HG03342 (cell line): Measurements from ENCODE around the gene RNF167.

Source experiments
- ATAC-seq: cut with Tn5 transposase; IDR thresholded peaks from one replicate; pipeline ENCODE4 v1.9.1; 2021; ENCODE audit warnings: mild to moderate bottlenecking, moderate library complexity; ENCODE audit not compliant: unreplicated experiment

The RNF167 gene

DNA sequence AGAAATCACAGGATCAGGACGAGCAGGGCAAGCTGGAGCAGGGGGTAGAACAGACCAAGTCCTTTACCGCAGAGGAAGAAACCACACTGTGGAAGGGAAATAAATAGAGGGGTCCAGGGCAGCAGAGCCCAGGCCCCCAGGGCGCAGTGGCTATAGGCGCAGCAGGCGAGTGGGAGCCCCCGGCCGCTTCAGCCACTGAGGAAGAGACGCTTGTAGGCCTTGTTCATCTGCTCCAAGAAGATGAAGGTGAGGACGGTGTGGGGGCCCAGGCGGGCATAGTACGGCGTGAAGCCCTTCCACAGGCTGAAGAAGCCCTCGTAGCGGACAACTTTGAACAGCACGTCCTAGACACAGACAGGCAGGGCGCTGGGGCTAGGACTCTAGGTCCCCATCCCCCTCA, 2.5 kb upstream of the RNF167 start:
- no peak for ATAC-seq

DNA sequence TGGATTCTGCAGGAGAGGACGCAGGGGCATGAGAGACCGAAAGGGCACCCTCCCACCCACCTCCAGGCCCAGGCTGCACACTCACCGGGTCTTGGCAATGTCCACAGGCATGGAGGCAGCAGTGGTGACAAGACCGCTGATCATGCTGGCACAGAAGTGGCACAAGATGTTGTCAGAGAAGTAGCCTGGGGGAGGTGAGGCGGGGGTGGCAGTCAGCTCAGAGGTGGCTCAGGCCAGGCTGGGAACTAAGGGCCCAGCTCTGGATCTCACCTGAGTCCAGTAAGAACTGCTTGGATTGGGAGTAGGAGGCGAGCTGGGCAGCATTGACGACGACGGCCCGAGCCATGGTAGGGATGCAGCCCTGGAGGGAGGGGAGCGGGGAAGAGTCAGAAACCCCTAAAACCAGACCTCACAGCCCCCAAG, 2.0 kb upstream of the RNF167 start:
- ATAC-seq, result no peak

DNA sequence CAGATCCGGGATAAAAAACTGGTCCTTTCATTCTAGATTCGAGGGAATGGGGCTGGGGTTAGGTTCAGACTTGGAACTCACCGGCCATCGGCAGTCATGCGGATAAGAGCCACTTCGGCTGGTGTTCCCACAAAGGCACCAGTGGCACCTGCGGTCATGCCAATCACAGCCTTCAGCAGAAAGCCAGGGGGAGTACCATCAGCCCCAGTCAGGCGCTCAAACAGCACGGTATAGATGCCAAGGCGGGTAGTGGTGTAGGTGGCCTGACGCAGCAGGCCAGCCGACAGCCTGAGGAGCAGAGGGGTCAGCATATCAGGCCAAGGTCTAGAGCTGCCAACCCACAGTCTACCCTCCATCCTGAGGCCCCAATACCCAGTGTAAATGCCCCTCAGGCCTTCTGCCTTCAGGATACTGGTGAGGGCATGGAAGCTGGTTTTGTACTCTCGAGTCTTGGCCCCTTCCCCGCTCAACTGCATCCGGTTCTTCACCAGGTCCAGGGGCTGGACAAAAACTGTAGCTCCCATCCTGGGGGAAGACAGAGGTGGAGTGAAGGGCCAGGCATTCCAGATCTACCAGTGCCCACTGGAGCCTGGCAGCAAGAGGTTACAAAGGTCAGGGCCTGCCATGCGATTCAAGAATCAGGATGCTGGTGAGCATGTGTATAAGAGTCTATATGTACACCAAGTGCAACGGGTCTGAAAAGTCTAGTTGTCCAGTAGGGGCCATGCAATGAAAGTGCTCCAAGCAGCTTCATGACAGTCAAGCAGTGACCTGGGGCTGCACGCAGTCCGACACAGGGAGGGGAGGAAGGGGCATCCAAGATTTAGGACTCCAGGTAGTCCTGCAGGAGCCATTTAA, 1.2 kb upstream of the RNF167 start:
- ATAC-seq, result no peak

DNA sequence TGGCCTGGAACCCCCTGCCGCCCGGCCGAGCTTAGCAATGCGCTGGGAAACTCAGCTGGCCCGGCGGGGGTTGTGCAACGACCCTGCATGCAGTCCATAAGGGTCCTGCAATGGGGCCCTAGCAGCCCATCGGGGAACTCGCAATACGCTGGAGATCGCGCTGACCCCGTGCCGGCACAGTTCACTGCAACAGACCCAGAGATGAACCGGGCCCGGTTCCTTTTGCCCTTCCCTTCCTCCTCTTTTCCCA, 597 bp upstream of the RNF167 start:
- peak; percentile 5 for ATAC-seq

DNA sequence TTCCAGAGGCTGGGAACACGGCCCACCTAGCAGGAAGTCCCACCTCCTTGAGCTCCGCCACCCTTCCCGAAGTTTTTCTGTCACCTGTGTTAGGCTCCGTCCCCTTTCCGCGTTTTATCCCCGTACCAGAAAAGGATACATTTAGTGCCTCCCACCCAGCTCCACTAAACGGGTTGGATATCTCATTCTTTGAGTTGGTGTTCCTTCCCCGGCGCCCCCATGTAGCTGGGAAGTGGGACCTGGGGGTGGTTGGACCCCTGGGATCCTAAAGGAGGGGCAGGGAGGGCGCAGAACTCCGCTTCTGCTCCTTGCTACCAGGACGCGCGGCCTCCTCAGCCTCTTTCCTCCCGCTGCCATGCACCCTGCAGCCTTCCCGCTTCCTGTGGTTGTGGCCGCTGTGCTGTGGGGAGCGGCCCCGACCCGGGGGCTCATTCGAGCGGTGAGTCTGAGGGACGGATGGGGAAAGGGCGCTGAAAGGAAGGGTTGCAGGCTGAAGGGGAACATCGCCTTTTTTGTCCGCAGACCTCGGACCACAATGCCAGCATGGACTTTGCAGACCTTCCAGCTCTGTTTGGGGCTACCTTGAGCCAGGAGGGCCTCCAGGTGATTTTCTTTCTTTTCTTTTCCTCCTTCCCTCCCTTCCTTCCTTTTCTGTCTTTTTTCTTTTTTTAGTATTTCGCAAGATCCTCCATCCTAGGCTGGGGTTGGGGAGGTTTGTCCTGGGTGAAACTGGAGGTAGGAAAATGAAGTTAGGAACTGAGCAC, 669 bp downstream of the RNF167 start:
- ATAC-seq, result no peak

DNA sequence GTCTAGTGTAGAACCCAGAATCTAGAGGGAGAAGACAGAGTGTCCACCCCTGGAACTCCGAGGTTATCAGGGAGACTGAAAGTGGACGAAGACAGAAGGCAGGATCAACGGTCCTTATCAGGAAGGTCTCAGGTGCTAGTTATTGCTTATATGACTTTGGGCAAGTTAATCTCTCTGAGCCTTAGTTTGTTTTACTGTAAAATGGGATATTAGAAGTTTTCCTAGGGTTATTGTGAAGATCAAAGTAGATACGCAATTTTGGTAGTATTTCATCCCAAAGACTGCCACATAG, 1.2 kb downstream of the RNF167 start:
- ATAC-seq, result no peak

DNA sequence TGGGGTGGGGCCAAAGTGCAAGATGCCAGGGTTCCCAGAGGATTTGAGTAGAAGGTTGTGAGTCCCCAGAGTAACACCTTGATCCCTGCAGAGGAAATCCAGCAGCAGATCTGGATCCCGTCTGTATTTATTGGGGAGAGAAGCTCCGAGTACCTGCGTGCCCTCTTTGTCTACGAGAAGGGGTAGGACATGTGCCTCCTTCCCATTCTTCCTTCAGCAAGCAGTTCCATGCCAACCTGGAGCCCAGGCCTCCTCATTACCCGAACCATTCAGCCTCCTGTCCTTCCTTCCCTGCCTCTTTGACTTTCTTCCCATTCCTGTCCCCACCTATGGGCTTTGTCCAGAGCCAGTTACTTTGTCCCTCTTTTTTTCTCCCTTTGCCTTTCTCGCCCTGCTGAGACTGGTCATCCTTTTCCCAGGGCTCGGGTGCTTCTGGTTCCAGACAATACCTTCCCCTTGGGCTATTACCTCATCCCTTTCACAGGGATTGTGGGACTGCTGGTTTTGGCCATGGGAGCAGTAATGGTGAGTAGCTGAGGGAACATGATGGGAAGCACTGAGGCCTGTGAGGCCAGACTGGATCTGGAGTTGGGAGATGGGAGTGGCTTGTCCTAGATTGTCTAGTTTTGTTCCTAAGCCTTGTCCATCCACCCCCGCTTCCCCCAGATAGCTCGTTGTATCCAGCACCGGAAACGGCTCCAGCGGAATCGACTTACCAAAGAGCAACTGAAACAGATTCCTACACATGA, 2.9 kb downstream of the RNF167 start:
- ATAC-seq, result no peak

DNA sequence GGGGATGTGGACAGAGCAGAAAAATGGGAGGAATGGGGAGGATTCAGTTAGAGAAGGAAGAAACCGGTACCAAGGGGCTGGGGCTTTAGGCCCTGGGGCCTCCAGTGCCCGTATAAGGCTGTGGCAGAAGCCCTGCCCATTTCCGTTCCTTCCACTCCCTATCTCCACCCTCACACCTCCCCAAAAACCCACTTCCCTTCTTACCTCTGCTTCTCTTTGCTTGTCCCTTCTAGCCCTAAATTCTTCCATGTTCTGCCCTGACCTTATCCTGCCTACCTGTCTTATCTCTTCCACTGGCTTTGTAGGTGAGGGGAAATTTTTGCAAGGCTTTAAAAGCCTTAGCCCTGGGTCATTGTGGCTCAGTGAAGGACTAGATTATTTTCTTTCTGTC, 4.1 kb downstream of the RNF167 start:
- ATAC-seq, result no peak

DNA sequence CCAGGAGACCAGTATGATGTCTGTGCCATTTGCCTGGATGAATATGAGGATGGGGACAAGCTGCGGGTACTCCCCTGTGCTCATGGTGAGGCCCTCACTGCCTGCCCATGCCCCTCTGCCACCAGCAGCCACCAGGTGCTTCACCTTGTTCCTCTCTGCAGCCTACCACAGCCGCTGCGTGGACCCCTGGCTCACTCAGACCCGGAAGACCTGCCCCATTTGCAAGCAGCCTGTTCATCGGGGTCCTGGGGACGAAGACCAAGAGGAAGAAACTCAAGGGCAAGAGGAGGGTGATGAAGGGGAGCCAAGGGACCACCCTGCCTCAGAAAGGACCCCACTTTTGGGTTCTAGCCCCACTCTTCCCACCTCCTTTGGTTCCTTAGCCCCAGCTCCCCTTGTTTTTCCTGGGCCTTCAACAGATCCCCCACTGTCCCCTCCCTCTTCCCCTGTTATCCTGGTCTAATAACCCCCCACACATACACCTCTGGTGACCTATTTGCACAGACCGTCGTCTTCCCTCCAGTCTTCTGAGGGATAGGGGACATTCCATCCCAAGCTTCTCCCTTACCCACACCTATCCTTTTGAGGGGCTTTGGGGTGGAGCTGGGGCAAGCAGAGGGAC, 4.6 kb downstream of the RNF167 start:
- ATAC-seq, result no peak

DNA sequence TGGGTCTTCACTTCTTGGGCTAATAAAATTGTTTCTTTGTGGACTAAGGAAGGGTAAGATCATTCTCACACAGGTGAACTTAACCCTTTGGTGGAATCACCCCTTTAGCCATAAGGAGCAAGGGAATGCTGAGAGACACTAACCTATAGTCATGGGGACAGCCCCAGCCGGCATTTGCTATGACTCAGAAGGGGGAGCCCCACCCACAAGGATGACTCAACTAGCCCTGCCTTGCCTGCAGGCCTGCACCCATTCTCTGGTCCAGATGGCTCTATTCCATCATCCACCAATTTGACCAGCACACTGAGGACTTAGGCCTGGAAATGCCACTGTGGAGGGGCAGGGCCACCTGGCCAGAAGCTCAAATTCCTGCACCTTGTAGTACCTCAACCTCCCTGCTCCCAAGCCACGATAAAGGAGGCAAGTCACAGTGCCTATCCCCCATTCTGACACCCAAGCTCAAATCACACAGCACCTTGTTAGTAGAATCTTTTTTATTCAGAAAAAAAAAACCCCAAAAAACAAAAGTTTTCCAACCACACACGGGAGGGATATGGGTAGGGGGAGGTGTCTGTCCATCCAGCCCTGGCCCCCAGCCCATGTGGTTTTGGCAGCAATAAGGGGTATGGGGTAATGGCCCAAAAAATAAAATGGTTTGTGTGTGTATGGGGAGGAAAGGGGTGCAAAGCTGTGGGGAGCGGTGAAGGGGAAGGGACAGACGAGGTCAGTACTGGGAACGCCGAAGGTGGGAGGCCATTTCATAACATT, 5.3 kb downstream of the RNF167 start:
- ATAC-seq, result no peak

DNA sequence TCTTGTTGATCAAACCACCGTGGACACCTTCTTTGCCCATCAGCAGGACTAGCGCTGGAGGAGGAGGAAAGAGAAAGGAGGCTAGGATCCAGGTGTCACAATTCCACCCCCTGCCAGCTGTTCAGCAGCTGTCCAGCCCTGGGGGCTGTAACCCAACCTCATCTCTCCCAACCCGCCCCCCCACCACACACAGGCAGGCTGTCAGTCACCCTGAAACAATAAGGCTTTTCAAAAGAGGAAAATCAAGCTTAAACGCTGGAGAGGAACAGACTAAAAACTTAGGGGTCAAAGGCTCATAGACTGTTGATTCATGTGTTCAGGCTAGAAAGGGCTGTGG, 5.8 kb downstream of the RNF167 start:
- no peak for ATAC-seq

DNA sequence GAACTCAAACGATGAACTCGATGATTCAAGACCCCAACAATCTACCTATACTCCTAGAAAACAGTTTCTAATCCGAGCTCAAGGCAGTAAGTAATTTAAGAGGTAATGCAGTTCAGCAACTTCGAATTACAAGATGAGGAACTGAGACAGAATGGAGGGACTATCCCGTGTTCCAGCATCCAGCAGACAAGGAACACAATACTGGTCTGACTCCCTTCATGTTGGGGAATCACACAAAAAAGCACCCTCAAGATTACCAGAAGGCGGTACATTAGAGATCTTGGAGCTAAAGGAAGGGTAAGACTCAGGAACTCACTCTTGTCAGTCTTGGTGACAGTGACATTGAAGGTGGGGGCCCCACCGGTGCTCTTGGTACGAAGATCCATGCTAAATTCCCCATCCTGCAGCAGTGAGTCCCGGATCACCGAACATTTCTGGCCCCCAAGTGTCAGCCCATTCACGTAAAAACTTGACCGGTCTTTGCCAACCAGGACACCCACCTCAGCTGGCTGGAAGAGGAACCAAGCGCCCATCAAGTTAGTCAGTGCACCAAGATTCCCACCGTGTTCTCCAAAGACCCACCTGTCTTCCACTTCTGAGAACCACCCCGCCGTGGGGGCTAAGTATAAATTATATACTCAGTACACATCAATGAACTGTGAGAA, 6.4 kb downstream of the RNF167 start:
- no peak for ATAC-seq

DNA sequence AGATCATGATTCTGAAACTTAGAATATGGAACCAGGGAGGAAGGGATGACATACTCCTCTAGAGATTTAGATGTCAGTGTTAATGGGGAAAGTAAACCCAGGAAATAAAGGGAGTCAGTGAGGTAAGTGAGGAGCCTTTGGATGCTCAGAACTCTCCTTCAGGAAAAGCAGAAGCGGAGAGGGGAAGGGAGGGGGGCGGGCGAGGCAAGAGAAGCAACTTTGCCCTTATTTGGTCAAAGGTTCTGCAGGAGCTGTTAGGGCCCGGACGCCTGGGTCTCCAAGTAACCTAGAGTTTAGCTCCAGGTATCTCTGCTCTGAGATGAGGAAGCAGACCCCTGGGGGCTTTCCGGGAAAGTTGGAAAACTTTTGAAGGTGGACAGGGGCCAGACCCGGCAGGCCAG, 6.9 kb downstream of the RNF167 start:
- no peak for ATAC-seq

DNA sequence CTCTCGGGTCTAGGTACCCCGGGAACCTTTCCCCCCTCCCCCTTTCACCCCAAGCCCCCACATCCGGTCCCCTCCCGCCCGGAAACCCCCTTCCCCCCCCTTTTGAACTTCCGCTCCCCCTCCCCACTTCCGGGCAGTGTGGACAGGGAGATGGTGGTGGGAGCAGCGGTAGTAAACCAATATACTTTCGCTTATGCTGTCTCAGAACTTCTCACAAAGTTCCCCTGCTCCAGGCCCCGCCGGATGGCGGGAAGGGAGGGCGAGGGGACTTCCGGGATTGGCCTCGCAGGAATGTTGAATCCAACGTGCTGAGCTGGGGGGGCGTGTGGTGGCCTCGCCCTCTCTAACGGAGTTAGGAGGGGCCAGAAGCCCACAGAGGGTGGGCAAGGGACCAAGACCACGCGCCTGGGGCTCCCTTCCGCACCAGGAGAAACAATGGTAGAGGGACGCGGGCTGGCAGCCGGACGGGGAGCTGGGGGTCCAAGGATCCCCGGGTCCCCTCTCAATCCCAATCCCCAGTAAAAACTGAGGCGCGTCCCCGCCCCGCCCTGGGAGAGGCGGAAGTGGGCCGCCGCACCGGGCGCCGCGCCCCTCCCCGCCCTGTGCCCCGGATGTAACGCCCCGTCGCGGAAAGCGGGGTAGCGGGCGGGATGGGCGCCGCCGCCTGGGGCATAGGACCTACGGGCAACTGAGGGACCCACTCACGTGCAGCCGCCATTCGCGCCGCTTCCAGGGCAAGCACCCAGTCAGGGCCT, 7.5 kb downstream of the RNF167 start:
- ATAC-seq, result no peak

DNA sequence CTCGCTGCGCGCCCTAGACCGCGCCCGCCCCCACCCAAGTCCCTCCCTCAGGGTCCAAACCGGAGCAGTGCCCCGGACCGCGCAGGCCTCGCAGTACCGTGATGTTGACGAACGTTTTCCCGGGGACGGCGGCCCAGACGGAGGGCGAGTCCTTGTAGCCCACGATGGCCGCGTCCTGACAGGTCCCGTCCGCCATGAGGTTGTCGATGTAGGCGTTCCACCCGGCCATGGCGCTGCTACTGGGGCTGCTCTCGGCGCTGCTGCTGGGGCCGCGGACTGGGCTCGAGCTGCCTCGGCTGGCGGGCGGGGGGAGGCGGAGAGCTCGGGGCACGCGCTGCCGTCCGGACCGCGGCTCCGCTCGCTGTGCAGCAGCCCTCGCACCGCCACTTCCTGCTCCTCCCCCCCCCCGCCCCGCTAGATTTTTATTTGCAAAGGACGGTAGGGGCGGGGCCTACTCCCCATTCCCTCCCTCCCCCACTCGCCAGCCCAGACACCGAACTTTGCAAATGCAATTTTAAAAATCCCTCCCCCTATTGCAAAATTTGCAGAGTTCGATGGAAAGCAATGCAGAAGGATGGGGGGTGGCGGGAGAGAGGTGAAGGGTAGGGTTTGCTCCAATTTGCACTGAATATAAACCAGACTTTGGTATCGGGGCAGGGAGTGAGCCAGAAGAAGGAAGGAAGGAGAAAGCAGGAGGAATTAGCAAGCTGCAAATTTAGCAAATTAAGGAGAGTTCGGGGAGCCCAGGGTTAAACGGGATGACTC, 8.3 kb downstream of the RNF167 start, which contains the start of gene PFN1:
Gene PFN1, minus strand, starts transcription at position 365 of the 765 bp plus-strand sequence. Its CDS starts 136 bp downstream, at position 229.
- ATAC-seq, result peak; percentile 21

DNA sequence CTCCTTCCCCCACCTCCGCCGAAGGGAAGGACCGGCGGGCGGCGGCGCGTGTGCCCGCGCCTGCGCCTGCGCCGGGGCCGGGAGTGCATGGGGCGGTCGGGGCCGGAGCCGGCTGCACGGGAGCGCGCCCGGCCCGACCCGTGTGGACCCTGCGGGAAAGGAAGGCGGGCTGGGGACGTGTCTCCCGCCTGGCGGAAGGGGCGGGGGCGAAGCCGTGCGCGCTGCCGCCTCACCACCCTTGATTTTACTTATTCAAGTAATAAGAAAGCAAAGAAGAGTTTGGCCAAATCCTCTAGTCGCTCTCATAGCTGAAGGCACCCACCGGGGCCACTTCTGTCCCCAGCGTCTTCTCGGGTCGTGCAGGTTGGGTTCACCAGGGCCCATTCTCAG, 8.9 kb downstream of the RNF167 start:
- ATAC-seq, result peak; percentile 29

DNA sequence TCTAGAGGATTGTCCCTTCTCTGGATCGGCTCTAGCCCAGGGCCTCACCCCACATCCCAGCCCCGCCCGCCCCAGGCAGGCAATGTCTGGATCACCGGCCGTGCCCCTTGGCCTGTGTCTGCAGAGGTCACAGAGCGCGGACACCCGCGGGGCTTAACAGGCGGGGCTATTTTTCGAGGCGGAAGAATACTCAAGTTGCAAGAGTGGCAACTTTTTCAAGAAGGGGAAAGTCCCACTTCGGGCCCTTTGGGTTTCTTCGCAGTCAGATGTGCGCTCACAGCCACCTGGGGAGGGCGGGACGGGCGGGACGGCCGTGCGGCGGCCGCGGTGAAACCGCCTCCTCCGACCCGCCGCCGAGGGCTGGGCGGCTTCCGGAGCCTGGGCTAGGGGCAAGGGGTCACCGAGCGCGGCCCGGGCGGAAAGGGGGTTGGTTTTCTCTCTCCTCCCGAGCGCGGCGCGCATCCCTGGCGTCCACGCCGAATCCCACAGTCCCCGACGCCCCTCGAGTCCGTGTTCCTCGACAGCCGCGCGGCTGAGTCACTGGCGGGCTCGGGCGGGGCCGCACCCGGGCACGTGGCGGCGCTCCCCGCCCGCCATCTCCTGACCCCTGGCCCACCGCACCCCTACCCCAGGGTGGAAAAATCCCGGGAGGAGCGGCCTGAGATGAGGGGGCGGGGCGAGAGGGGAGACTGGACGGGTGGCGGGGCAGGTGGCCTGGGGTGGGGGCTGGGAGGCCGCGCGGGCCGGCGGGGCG, 9.4 kb downstream of the RNF167 start:
- peak; percentile 24 for ATAC-seq

DNA sequence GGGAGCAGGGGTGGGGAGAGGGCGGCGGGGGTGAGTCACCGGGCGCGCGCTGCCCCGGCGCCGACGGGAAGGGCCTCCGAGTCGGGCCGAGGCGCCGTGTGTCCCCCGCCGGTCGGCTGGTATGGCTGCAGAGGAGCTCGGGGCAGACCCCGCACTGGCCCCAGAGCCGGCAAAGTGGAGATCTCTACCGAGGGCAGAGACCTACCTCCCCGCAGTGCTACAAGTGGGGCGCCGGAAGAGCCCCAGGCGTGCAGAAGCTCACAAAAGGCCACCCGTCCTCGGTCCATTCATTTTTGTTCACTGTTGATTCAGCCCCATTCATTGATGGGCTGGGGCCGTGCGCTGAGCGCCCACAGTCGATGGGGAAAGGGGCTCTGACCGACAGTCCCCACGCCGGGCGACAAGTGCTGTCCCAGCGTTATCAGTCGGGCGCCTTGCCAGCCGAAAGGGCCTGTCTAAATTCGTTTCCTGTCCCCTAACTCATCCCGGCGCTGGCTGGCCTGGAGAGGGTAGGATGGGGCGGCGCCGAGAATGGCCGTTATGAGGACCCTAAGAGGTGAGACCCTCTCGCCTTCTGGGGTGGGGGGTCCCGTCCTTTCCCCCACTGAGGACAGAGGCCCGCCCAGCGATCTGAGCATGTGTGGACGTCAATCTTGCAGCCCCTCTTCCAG, 10.1 kb downstream of the RNF167 start:
- ATAC-seq, result peak; percentile 6
